KMS-11 (cell line): Measurements from ENCODE around the gene ITIH1.

Experiments
- H2AFZ ChIP-seq: fragments of 200-600 bp; sonication (generic); 2 replicates; pipeline ENCODE4 v1.6.1; 2016; ENCODE audit warnings: antibody characterized with exemption, mixed run types, low read depth
- H3K27ac ChIP-seq: fragments of 200-600 bp; sonication (generic); 2 replicates; pipeline ENCODE4 v1.6.1; 2016; ENCODE audit warnings: mild to moderate bottlenecking, mixed run types
- H3K27me3 ChIP-seq: fragments of 200-600 bp; sonication (generic); 2 replicates; pipeline ENCODE4 v1.6.1; 2017; ENCODE audit warnings: mild to moderate bottlenecking, low read depth, mixed run types, moderate library complexity; ENCODE audit not compliant: insufficient read depth
- H3K36me3 ChIP-seq: fragments of 200-600 bp; sonication (generic); 2 replicates; pipeline ENCODE4 v1.6.1; 2017; ENCODE audit warnings: mild to moderate bottlenecking, mixed run types; ENCODE audit not compliant: insufficient read depth
- H3K4me1 ChIP-seq: fragments of 200-600 bp; sonication (generic); 2 replicates; pipeline ENCODE4 v1.6.1; 2016; ENCODE audit warnings: mild to moderate bottlenecking, low read depth, mixed run types; ENCODE audit not compliant: poor library complexity, severe bottlenecking
- H3K4me2 ChIP-seq: fragments of 200-600 bp; sonication (generic); 2 replicates; pipeline ENCODE4 v1.7.0; 2016; ENCODE audit warnings: mild to moderate bottlenecking, mixed run types
- H3K4me3 ChIP-seq: fragments of 200-600 bp; sonication (generic); IDR thresholded peaks from 2 replicates; pipeline ENCODE4 v1.6.1; 2017; ENCODE audit warnings: low read depth, low read length, mixed read lengths; ENCODE audit not compliant: insufficient read depth
- H3K79me2 ChIP-seq: fragments of 200-600 bp; sonication (generic); 2 replicates; pipeline ENCODE4 v1.6.1; 2016; ENCODE audit warnings: low read depth, mixed run types; ENCODE audit not compliant: insufficient read depth
- H3K9ac ChIP-seq: fragments of 200-600 bp; sonication (generic); 2 replicates; pipeline ENCODE4 v1.6.1; 2016; ENCODE audit warnings: mild to moderate bottlenecking, mixed run types
- H4K20me1 ChIP-seq: fragments of 200-600 bp; sonication (generic); 2 replicates; pipeline ENCODE4 v1.6.1; 2016; ENCODE audit warnings: mild to moderate bottlenecking, mixed run types; ENCODE audit not compliant: insufficient read depth
- TF ChIP-seq, protein P1 (sequence below): fragments of 200-600 bp; sonication (generic); conservative IDR thresholded peaks from 2 replicates; pipeline ENCODE4 v1.6.1; 2017; ENCODE audit warnings: low read depth, mild to moderate bottlenecking, antibody characterized with exemption, low read length, moderate library complexity, mixed read lengths

The ITIH1 gene

DNA sequence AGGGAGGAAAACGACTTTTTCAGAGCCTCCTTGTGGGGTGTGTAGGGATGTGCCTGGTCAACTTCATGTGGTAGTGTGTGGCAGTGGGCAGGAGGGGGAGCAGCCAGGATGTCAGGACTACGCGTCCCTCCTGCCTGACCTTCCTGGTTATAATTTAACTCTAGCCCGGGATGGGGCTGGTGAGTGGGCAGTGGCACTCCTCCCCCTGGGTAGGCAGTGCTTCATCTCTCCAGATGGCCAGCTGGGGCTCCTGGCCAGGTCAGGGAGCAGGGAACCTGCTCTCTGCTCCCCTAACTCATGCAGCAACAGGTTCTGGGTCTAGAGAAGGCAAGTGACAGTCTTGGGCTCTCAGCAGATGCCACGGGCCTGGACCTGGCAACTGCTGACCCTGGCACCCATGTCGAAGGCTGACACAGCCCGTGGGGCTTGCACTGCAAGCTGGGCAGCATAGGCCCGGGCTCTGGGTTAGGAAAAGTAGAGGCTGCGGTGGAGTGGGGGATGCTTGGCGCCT is 50.5 kb downstream of the ITIH1 start:
- H3K4me1 ChIP-seq, result no peaks in the 10 kb centered on the region
- no peaks in the 10 kb centered on the region for H4K20me1 ChIP-seq
- no peak overlapping the region for H3K9ac ChIP-seq
- H3K79me2 ChIP-seq, result no peaks in the 10 kb centered on the region
- H3K4me2 ChIP-seq, result no peak overlapping the region
- H3K27me3 ChIP-seq, result no peaks in the 10 kb centered on the region
- H3K36me3 ChIP-seq, result no peaks in the 10 kb centered on the region
- TF ChIP-seq, protein P1, sequence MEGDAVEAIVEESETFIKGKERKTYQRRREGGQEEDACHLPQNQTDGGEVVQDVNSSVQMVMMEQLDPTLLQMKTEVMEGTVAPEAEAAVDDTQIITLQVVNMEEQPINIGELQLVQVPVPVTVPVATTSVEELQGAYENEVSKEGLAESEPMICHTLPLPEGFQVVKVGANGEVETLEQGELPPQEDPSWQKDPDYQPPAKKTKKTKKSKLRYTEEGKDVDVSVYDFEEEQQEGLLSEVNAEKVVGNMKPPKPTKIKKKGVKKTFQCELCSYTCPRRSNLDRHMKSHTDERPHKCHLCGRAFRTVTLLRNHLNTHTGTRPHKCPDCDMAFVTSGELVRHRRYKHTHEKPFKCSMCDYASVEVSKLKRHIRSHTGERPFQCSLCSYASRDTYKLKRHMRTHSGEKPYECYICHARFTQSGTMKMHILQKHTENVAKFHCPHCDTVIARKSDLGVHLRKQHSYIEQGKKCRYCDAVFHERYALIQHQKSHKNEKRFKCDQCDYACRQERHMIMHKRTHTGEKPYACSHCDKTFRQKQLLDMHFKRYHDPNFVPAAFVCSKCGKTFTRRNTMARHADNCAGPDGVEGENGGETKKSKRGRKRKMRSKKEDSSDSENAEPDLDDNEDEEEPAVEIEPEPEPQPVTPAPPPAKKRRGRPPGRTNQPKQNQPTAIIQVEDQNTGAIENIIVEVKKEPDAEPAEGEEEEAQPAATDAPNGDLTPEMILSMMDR, result no peak
- H3K4me3 ChIP-seq, result no peak overlapping the region
- no peak overlapping the region for H2AFZ ChIP-seq
- H3K27ac ChIP-seq, result no peak overlapping the region

DNA sequence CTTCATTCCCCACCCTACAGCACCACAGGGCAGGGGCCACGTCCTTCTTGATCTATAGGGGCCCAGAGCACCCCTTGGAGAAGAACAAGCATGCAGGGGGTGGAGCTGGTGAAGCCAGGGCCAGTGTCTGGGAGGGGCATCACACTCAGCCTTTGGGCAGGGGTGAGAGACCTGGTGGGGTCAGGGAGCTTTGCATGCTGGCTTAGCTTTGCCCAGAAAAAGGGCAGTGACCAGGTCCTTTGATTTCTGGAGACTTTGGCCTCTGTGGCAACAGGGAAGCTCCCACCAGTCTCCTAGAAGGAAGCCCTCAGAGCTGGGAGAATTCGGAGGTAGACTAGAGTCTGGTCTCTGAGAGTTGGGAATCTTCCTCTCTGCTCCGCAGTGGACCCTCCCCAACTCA is 52.1 kb downstream of the ITIH1 start:
- no peaks in the 10 kb centered on the region for H3K79me2 ChIP-seq
- no peaks in the 10 kb centered on the region for H3K27me3 ChIP-seq
- no peaks in the 10 kb centered on the region for H3K36me3 ChIP-seq
- H2AFZ ChIP-seq, result no peak overlapping the region
- TF ChIP-seq, protein P1, result no peak
- H3K9ac ChIP-seq, result no peak overlapping the region
- H3K4me3 ChIP-seq, result no peak overlapping the region
- H4K20me1 ChIP-seq, result no peaks in the 10 kb centered on the region
- no peaks in the 10 kb centered on the region for H3K4me1 ChIP-seq
- H3K4me2 ChIP-seq, result no peak overlapping the region
- no peak overlapping the region for H3K27ac ChIP-seq

DNA sequence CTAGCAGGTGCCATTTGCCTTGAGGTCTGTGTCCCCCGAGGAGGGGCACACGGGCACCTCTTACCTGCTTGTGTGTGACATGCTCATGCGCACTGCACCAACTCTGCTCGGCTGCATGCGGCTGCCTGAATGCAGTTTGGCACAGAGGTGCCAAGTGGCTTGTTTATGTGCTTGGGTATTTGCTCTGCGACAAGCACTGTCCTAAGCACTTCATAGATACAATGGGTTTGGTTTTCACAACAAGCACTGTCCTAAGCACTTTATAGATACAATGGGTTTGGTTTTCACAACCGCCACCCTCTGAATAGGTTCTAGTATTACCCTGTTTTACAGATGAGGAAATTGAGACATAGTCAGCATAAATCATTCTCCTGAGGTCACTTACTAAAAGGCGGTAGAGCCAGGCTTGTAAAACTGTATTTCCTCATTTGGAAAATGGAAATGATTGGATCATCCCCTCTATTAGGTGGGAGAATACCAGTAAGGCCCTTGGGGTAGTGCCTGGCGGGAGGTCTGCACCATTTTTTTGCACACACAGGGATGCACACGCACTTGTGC is 52.6 kb downstream of the ITIH1 start:
- no peaks in the 10 kb centered on the region for H3K79me2 ChIP-seq
- no peak overlapping the region for H3K9ac ChIP-seq
- H3K27me3 ChIP-seq, result no peaks in the 10 kb centered on the region
- H3K4me1 ChIP-seq, result no peaks in the 10 kb centered on the region
- no peak overlapping the region for H3K27ac ChIP-seq
- H3K4me2 ChIP-seq, result no peak overlapping the region
- no peaks in the 10 kb centered on the region for H4K20me1 ChIP-seq
- H3K36me3 ChIP-seq, result no peaks in the 10 kb centered on the region
- TF ChIP-seq, protein P1, result no peak
- no peak overlapping the region for H3K4me3 ChIP-seq
- no peak overlapping the region for H2AFZ ChIP-seq

DNA sequence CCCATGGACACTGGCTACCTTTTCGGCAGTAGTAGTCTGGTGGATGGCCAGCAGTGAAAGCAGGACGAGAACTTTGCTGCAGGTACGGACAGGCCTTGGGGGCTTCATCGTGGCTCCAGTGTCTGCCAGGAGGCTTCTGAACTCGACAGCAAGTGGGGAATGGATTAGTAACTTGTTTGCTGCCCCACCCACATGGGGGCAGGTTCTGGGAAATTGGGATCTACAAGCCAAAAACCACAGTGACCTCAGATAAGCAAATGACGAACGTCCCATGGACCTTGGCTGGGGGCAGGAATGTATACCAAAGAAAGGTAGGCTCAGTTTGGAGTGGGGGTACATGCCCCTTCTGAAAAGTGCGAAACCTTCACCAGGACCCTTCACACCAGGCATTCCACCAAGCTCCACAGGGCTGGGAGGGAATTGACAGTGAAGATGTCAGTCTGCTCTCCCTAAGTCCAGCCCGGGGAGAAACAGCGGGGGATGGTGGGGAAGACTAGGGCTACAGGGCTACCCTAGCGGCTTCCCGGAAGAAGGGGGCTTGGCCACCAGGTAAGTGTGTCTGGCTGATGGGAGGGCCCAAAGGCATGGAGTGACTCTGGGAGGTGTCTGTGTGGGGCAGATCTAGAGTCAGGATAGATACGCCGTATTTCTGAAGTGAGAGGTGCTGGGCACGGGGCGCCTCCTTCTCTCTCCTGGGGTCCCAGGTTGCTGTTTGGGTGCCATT is 53.3 kb downstream of the ITIH1 start, which contains the start of gene ITIH4:
ITIH4 (minus strand) TSS at position 138 of the 724 bp plus-strand sequence; CDS start at position 108, 30 bp downstream.
- no peak within 1 kb of the TSS for H3K4me2 ChIP-seq
- H3K27ac ChIP-seq, result no peak within 1 kb of the TSS
- H3K9ac ChIP-seq, result no peak within 1 kb of the TSS
- TF ChIP-seq, protein P1, result no peak
- no peak within 1 kb of the TSS for H2AFZ ChIP-seq
- no peaks in the 10 kb centered on the region for H3K79me2 ChIP-seq
- H4K20me1 ChIP-seq, result no peaks in the 10 kb centered on the region
- no peak within 1 kb of the TSS for H3K4me3 ChIP-seq
- no peaks in the 10 kb centered on the region for H3K27me3 ChIP-seq
- H3K4me1 ChIP-seq, result no peaks in the 10 kb centered on the region
- no peaks in the 10 kb centered on the region for H3K36me3 ChIP-seq
